Loucy (cell line): Measurements from ENCODE around the gene KNSTRN.

Experiments
- H2AFZ ChIP-seq: fragments of 200-600 bp; sonication (generic); 2 replicates; pipeline ENCODE4 v1.6.0; 2016; ENCODE audit warnings: antibody characterized with exemption, mild to moderate bottlenecking, low read length, moderate library complexity
- H3F3A ChIP-seq: fragments of 200-600 bp; 2 replicates; pipeline ENCODE4 v1.6.0; 2016; ENCODE audit warnings: antibody characterized with exemption, low read depth, mild to moderate bottlenecking
- H3K27me3 ChIP-seq: fragments of 200-600 bp; sonication (generic); 2 replicates; pipeline ENCODE4 v1.6.1; 2014; ENCODE audit warnings: low read length, mild to moderate bottlenecking; ENCODE audit not compliant: insufficient read depth, poor library complexity, severe bottlenecking
- H3K36me3 ChIP-seq: fragments of 200-600 bp; sonication (generic); 2 replicates; pipeline ENCODE4 v1.6.1; 2016; ENCODE audit warnings: low read length; ENCODE audit not compliant: insufficient read depth
- H3K4me1 ChIP-seq: fragments of 200-600 bp; sonication (generic); 2 replicates; pipeline ENCODE4 v1.5.1; 2014; ENCODE audit warnings: low read length, mild to moderate bottlenecking; ENCODE audit not compliant: insufficient read depth, poor library complexity, severe bottlenecking
- H3K4me2 ChIP-seq: fragments of 200-600 bp; sonication (generic); 2 replicates; pipeline ENCODE4 v1.6.0; 2014; ENCODE audit warnings: antibody characterized with exemption, low read length, low read depth, mild to moderate bottlenecking; ENCODE audit not compliant: poor library complexity, severe bottlenecking
- H3K4me3 ChIP-seq: fragments of 200-600 bp; sonication (generic); 2 replicates; pipeline ENCODE4 v1.5.1; 2014; ENCODE audit warnings: low read length, mild to moderate bottlenecking, mixed read lengths; ENCODE audit not compliant: poor library complexity, severe bottlenecking
- H3K79me2 ChIP-seq: fragments of 200-600 bp; sonication (generic); 2 replicates; pipeline ENCODE4 v1.6.1; 2014; ENCODE audit warnings: low read length; ENCODE audit not compliant: insufficient read depth
- H3K9ac ChIP-seq: fragments of 200-600 bp; sonication (generic); 2 replicates; pipeline ENCODE4 v1.6.0; 2014; ENCODE audit warnings: mild to moderate bottlenecking, low read depth, low read length, moderate library complexity; ENCODE audit not compliant: poor library complexity, severe bottlenecking
- H3K9me2 ChIP-seq: fragments of 200-600 bp; sonication (generic); replicated peaks from 2 replicates; pipeline ENCODE4 v1.6.1; 2016; ENCODE audit warnings: low read depth, low read length, mixed read lengths
- H3K9me3 ChIP-seq: fragments of 200-600 bp; sonication (generic); 2 replicates; pipeline ENCODE4 v1.6.1; 2014; ENCODE audit warnings: mild to moderate bottlenecking, antibody characterized with exemption, low read length, low read depth; ENCODE audit not compliant: insufficient read depth
- H4K20me1 ChIP-seq: fragments of 200-600 bp; sonication (generic); 2 replicates; pipeline ENCODE4 v1.6.0; 2014; ENCODE audit warnings: antibody characterized with exemption, low read length, mild to moderate bottlenecking; ENCODE audit not compliant: insufficient read depth, poor library complexity, severe bottlenecking
- EZH2phosphoT487 ChIP-seq: fragments of 200-600 bp; IDR thresholded peaks from 2 replicates; pipeline ENCODE4 v1.6.1; 2018; ENCODE audit warnings: antibody characterized with exemption, mild to moderate bottlenecking, moderate library complexity, borderline replicate concordance
- TF ChIP-seq, protein P1 (sequence below): fragments of 200-600 bp; sonication (generic); conservative IDR thresholded peaks from 2 replicates; pipeline ENCODE4 v1.5.1; 2014; ENCODE audit warnings: mild to moderate bottlenecking, antibody characterized with exemption, low read length

KNSTRN gene

DNA sequence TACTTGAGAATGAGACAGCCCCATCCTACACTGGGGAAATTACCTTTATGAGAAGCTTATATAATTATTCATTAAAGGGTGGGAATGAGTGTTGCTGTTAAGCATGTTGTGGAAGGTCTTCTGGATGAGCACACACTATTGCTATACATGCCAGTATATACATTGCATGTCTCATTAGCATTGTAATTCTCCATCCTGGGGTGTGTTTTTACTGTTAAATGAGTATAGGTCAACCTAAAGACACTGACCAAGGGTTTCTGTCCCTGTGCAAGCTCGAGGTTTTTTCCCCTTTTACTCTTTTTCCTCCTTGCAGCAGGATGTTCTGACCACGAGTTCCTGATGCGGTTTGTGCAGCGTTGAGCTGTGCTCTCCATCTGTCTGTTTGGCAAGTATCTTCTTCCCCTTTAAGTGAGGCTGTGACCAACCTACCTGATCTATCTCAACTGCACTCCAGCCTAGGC, 15.9 kb downstream of the KNSTRN start:
- Histone ChIP-seq H3K4me1 (peaks cover 28% of the 10 kb centered on the region), H3K9ac (peak overlapping the region; percentile 67), H3F3A (peaks cover 13% of the 10 kb centered on the region), H3K9me3 (no peaks in the 10 kb centered on the region), H2AFZ (no peak overlapping the region), H3K4me2 (peak overlapping the region; percentile 73), H3K36me3 (peaks cover 8% of the 10 kb centered on the region; the same call in 1 of the 2 replicates), H3K4me3 (peak overlapping the region; percentile 67), H3K9me2 (no peaks in the 10 kb centered on the region), H3K79me2 (0 out of 2 replicates have a peak, but pooled peaks cover under 1% of the 10 kb centered on the region), H4K20me1 (no peaks in the 10 kb centered on the region), H3K27me3 (no peaks in the 10 kb centered on the region)
- TF ChIP-seq, protein P1, sequence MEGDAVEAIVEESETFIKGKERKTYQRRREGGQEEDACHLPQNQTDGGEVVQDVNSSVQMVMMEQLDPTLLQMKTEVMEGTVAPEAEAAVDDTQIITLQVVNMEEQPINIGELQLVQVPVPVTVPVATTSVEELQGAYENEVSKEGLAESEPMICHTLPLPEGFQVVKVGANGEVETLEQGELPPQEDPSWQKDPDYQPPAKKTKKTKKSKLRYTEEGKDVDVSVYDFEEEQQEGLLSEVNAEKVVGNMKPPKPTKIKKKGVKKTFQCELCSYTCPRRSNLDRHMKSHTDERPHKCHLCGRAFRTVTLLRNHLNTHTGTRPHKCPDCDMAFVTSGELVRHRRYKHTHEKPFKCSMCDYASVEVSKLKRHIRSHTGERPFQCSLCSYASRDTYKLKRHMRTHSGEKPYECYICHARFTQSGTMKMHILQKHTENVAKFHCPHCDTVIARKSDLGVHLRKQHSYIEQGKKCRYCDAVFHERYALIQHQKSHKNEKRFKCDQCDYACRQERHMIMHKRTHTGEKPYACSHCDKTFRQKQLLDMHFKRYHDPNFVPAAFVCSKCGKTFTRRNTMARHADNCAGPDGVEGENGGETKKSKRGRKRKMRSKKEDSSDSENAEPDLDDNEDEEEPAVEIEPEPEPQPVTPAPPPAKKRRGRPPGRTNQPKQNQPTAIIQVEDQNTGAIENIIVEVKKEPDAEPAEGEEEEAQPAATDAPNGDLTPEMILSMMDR, result no peak
- TF ChIP-seq EZH2phosphoT487, result no peak

DNA sequence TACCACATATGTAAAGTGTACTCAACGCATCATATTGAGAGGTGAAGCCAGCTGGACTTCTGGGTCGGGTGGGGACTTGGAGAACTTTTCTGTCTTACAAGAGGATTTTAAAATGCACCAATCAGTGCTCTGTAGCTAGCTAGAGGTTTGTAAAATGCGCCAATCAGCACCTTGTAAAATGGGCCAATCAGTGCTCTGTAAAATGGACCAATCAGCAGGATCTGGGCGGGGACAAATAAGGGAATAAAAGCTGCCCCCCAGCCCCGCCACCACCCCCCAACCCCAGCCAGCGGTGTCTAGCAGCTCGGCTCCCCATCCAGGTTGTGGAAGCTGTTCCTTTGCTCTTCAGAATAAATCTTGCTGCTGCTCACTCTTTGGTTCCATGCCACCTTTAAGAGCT, 16.8 kb downstream of the KNSTRN start:
- peaks cover 28% of the 10 kb centered on the region for H3K4me1 ChIP-seq
- H3K4me2 ChIP-seq, result peak overlapping the region; percentile 73
- H4K20me1 ChIP-seq, result no peaks in the 10 kb centered on the region
- H3K9ac ChIP-seq, result peak overlapping the region; percentile 67
- peak overlapping the region; percentile 67 for H3K4me3 ChIP-seq
- no peaks in the 10 kb centered on the region for H3K27me3 ChIP-seq
- H3K79me2 ChIP-seq, result no peaks in the 10 kb centered on the region
- H3K36me3 ChIP-seq, result no peaks in the 10 kb centered on the region
- no peaks in the 10 kb centered on the region for H3K9me2 ChIP-seq
- no peak for TF ChIP-seq EZH2phosphoT487
- TF ChIP-seq, protein P1, result no peak
- no peaks in the 10 kb centered on the region for H3K9me3 ChIP-seq
- H3F3A ChIP-seq, result peaks cover 13% of the 10 kb centered on the region
- no peak overlapping the region for H2AFZ ChIP-seq

DNA sequence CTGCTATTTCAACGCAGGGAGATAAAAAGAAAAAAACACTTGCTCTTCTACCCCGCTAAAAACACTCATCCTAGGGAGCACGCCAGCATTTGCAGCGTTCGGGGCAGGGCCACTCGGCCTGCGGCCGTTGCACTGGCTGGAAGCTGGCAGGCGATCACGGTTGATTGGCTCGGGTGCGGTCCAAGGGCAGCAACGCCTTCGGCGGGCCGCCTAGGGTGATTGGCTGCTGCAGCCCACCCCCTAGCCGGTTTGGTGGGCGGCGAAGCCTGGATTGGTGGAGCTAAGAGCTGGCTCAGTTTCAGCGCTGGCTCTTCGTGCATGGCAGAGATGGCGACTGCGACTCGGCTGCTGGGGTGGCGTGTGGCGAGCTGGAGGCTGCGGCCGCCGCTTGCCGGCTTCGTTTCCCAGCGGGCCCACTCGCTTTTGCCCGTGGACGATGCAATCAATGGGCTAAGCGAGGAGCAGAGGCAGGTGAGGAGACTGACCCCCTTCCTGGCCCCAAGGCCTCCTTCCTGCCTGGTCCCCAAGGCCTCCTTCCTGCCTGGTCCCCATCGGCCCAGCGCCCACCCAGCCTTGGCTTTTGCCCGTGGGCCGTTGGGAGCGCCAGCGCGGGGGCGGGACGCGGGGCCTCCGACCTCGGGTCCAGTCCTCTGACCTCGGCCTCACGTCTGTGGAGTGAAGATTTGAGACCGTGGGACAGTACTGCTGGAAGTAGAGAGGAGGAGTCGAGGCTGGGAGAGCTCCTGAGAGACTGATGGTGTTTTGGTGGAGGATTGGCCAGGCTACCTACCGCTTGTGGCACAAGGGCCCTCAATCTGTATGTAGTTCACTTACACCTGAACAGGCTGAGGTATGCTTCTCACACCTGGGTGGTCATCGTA, 23.2 kb downstream of the KNSTRN start, which contains the start of gene IVD:
TSS of gene IVD (plus strand) at position 295 of the 881 bp plus-strand sequence. CDS start at position 328, 33 bp downstream.
- H3K9ac ChIP-seq, result peak within 1 kb of the TSS; percentile 86
- peaks cover 50% of the 10 kb centered on the region for H3K79me2 ChIP-seq
- H3F3A ChIP-seq, result no peaks in the 10 kb centered on the region
- no peak for TF ChIP-seq EZH2phosphoT487
- TF ChIP-seq, protein P1, result no peak
- no peaks in the 10 kb centered on the region for H3K9me3 ChIP-seq
- H3K36me3 ChIP-seq, result peaks cover 8% of the 10 kb centered on the region
- peak within 1 kb of the TSS; percentile 93 for H3K4me2 ChIP-seq
- no peaks in the 10 kb centered on the region for H3K27me3 ChIP-seq
- peak within 1 kb of the TSS; percentile 88 for H3K4me3 ChIP-seq
- H3K9me2 ChIP-seq, result no peaks in the 10 kb centered on the region
- H3K4me1 ChIP-seq, result peaks cover 23% of the 10 kb centered on the region
- peaks cover 36% of the 10 kb centered on the region for H4K20me1 ChIP-seq
- peak within 1 kb of the TSS; percentile 77 for H2AFZ ChIP-seq
